HepG2 (cell line): ENCODE results near the gene SPTSSA. TPM values are rescaled to one million over a fixed set of nuclear protein-coding genes. Genes with fewer than 3 reads are reported as not detected.
A peak's percentile ranks its signal among the peaks of the same experiment; 100 is the strongest.

Source experiments
- BCL6 ChIP-seq: IDR thresholded peaks from 2 replicates; pipeline ENCODE4 v1.6.1; 2016; ENCODE audit warnings: missing genetic modification reagents, missing compliant biosample characterization
- CEBPB ChIP-seq: IDR thresholded peaks from 2 replicates; pipeline ENCODE4 v1.6.1; 2011; ENCODE audit warnings: low read depth, low read length, improper control_type of control experiment, borderline replicate concordance
- FOXP4 ChIP-seq: sonication (generic); formaldehyde crosslinking; IDR thresholded peaks from 2 replicates; pipeline ENCODE4 v1.4.0; 2020; ENCODE audit warnings: missing genetic modification reagents
- HES4 ChIP-seq: sonication (generic); formaldehyde crosslinking; IDR thresholded peaks from 2 replicates; pipeline ENCODE4 v1.9.0; 2021; ENCODE audit warnings: mild to moderate bottlenecking, missing genetic modification reagents, borderline replicate concordance
- MAFK ChIP-seq, 2 experiments: IDR thresholded peaks in 1 of 2; conservative IDR thresholded peaks in 1 of 2; 2 replicates each; pipeline ENCODE4 v1.6.1; 2011; ENCODE audit warnings: improper control_type of control experiment in 2 of 2, low read length in 2 of 2
- POLR2G ChIP-seq: fragments of 200-400 bp; formaldehyde crosslinking; IDR thresholded peaks from 2 replicates; pipeline ENCODE4 v1.6.1; 2018; ENCODE audit warnings: mild to moderate bottlenecking, low read depth, low read length, moderate library complexity
- RBM22 ChIP-seq: fragments of 200-400 bp; formaldehyde crosslinking; optimal IDR thresholded peaks from 2 replicates; pipeline ENCODE3; 2017; ENCODE audit warnings: mild to moderate bottlenecking, low read length, moderate library complexity
- SMAD1 ChIP-seq: sonication (generic); formaldehyde crosslinking; IDR thresholded peaks from 2 replicates; pipeline ENCODE4 v1.4.0; 2020; ENCODE audit warnings: missing genetic modification reagents, low read depth, mild to moderate bottlenecking, borderline replicate concordance
- TAF1 ChIP-seq: sonication (generic); formaldehyde crosslinking; IDR thresholded peaks from 2 replicates; pipeline ENCODE4 v1.4.0; 2020; ENCODE audit warnings: missing genetic modification reagents
- TEAD3 ChIP-seq: optimal IDR thresholded peaks from 2 replicates; pipeline ENCODE3; 2016; ENCODE audit warnings: borderline replicate concordance
- ZBTB20 ChIP-seq: sonication (generic); formaldehyde crosslinking; IDR thresholded peaks from 2 replicates; pipeline ENCODE4 v1.8.1; 2023; ENCODE audit warnings: missing genetic modification reagents, low read depth, mild to moderate bottlenecking, borderline replicate concordance
- ZFX ChIP-seq: sonication (generic); formaldehyde crosslinking; IDR thresholded peaks from 2 replicates; pipeline ENCODE4 v1.4.0; 2020; ENCODE audit warnings: mild to moderate bottlenecking, low read depth, missing genetic modification reagents, moderate library complexity
- ZGPAT ChIP-seq: IDR thresholded peaks from 2 replicates; pipeline ENCODE4 v1.6.1; 2016; ENCODE audit warnings: mild to moderate bottlenecking
- ZNF12 ChIP-seq: sonication (generic); formaldehyde crosslinking; IDR thresholded peaks from 2 replicates; pipeline ENCODE4 v1.5.0; 2020; ENCODE audit warnings: missing genetic modification reagents
- ZNF276 ChIP-seq: sonication (generic); formaldehyde crosslinking; IDR thresholded peaks from 2 replicates; pipeline ENCODE4 v1.4.0; 2020; ENCODE audit warnings: mild to moderate bottlenecking, low read depth, missing genetic modification reagents
- ZNF292 ChIP-seq: sonication (generic); formaldehyde crosslinking; IDR thresholded peaks from 2 replicates; pipeline ENCODE4 v1.8.1; 2022; ENCODE audit warnings: mild to moderate bottlenecking, low read depth, missing genetic modification reagents, borderline replicate concordance
- ZNF7 ChIP-seq: IDR thresholded peaks from 2 replicates; pipeline ENCODE4 v1.6.1; 2016; ENCODE audit warnings: missing biosample characterization, missing genetic modification reagents
- ZZZ3 ChIP-seq: sonication (generic); formaldehyde crosslinking; IDR thresholded peaks from 2 replicates; pipeline ENCODE4 v1.4.0; 2020; ENCODE audit warnings: missing genetic modification reagents, mild to moderate bottlenecking, borderline replicate concordance
- polyA plus RNA-seq, 8 experiments: library from polyadenylated mRNA; depleted of rRNA in 3 of 8; stranded (reverse) in 7 of 8; unstranded in 1 of 8; fragments of >200 nt; fragmentation: Illumina TruSeq in 4 of 8; extraction: Trizol in 4 of 8; gene quantifications; 2 replicates each; pipeline versions ENCODE4 v1.2.1 to v1.2.3, GENCODE V29; 2011 to 2016; ENCODE audit warnings: low read depth in 4 of 8, missing spikeins in 1 of 8, mixed read lengths in 1 of 8; ENCODE audit not compliant: insufficient read depth in 1 of 8
- total RNA-seq, 5 experiments: library from RNA; depleted of rRNA; stranded (reverse); fragments of >200 nt; fragmentation: Illumina TruSeq; extraction: Trizol; gene quantifications; 2 replicates each; pipeline ENCODE4 v1.2.3, GENCODE V29; 2016; ENCODE audit warnings: low read depth in 1 of 5
- TF ChIP-seq, protein P1 (sequence below): IDR thresholded peaks from 2 replicates; pipeline ENCODE4 v1.6.1; 2016; ENCODE audit warnings: missing compliant biosample characterization, missing genetic modification reagents, borderline replicate concordance
- TF ChIP-seq, protein P2 (sequence below): IDR thresholded peaks from 2 replicates; pipeline ENCODE4 v1.6.1; 2016; ENCODE audit warnings: missing compliant biosample characterization, missing genetic modification reagents, borderline replicate concordance

The SPTSSA gene
- total and polyA plus RNA-seq, 2 of the 13 experiments (the other 11 are each of a cell fraction or from before 2014, with no cell fraction given) = 19.1 to 86.1 TPM

DNA sequence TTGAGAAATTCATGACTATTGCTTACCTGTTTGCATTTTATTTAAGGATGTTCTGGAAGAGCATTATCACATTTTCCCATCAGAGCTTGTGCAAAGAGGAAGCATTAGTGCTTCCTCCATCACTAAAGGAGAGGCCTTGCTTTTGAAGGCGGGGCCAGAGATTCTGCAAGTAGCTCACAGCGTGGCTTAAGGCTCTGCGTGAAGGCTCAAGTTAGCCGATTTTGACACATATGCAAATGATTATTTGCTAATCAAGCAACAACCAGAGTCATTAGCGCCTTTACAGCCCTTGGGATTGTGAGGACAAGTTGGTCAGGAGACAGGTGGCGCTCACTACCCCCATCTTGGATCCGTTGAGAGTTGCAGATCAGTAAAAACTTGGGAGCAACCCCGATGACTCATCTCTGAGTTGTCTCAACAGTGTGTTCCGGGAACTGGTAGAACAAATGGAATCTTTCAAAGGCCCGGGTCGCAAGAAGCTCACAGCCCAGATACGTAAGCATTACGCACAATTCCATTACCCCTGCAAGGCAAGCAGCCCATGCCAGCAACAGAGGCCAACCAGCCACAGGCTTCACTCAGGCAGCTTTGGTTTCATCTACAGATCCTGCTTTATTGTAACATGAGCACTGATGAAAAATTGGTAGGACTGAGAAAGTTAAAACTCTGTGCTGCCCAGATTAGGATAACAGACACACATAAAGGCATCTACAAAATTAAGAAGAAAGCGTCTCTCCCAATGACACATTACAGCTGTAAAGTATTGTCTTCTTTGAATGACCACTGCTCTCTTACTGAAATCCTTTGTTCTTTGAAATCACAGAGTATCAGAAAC is 34.9 kb upstream of the SPTSSA start (continued):
- peak; percentile 64 for TF ChIP-seq BCL6 (CRISPR knock-in tag)
- TF ChIP-seq ZFX (CRISPR knock-in tag) = peak; percentile 69
- TF ChIP-seq CEBPB = peak; percentile 48; the same call in 1 of the 2 replicates
- peak; percentile 80; the same call in 1 of the 2 replicates for TF ChIP-seq ZNF276 (CRISPR knock-in tag)
- no peak; the same call in 1 of the 2 replicates for TF ChIP-seq ZNF292 (CRISPR knock-in tag)
- TF ChIP-seq, protein P1, sequence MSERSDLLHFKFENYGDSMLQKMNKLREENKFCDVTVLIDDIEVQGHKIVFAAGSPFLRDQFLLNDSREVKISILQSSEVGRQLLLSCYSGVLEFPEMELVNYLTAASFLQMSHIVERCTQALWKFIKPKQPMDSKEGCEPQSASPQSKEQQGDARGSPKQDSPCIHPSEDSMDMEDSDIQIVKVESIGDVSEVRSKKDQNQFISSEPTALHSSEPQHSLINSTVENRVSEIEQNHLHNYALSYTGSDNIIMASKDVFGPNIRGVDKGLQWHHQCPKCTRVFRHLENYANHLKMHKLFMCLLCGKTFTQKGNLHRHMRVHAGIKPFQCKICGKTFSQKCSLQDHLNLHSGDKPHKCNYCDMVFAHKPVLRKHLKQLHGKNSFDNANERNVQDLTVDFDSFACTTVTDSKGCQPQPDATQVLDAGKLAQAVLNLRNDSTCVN (CRISPR knock-in tag) = peak; percentile 77; the same call in 1 of the 2 replicates
- no peak for TF ChIP-seq RBM22
- TF ChIP-seq TAF1 = peak; percentile 35; the same call in 1 of the 2 replicates
- 0 out of 2 replicates have a peak, but pooled peaks have one; percentile 80 for TF ChIP-seq ZNF12
- TF ChIP-seq, protein P2, sequence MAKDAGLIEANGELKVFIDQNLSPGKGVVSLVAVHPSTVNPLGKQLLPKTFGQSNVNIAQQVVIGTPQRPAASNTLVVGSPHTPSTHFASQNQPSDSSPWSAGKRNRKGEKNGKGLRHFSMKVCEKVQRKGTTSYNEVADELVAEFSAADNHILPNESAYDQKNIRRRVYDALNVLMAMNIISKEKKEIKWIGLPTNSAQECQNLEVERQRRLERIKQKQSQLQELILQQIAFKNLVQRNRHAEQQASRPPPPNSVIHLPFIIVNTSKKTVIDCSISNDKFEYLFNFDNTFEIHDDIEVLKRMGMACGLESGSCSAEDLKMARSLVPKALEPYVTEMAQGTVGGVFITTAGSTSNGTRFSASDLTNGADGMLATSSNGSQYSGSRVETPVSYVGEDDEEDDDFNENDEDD (CRISPR knock-in tag) = peak; percentile 71; the same call in 1 of the 2 replicates
- TF ChIP-seq HES4 (CRISPR knock-in tag) = no peak
- TF ChIP-seq ZGPAT (CRISPR knock-in tag) = peak; percentile 78
- no peak for TF ChIP-seq SMAD1
- peak; percentile 81; the same call in 1 of the 2 replicates for TF ChIP-seq ZBTB20
- TF ChIP-seq MAFK (conservative IDR thresholded peaks at IDR 0.05 in 1 of 2, IDR thresholded peaks at IDR 0.05 in 1 of 2; ENCODE audit: low read length in 2 of 2) = peak in 1 of 2 experiments; percentile 21; a peak in 2 of 4 replicates
- peak; percentile 9; the same call in 1 of the 2 replicates for TF ChIP-seq ZNF7
- peak; percentile 86 for TF ChIP-seq FOXP4 (CRISPR knock-in tag)
- TF ChIP-seq TEAD3 = peak; percentile 80
- TF ChIP-seq POLR2G = peak; percentile 76
- peak; percentile 7; the same call in 1 of the 2 replicates for TF ChIP-seq ZZZ3 (CRISPR knock-in tag)
